OCI-LY7 (cell line): ENCODE data around the gene MACF1. TPM values are rescaled to one million over a fixed set of nuclear protein-coding genes. Genes with fewer than 3 reads are reported as not detected.

Source experiments
- BruUV-seq: library from RNA; stranded (reverse); fragments of 400-500 nt; replicated peaks from 2 replicates; lab custom pipeline; 2021; lab: Mats Ljungman, UMichigan
- CTCF ChIA-PET: fragments of 300-600 bp; sonication (Branson Sonifier 250); formaldehyde crosslinking; loops from one replicate; lab custom pipeline; 2022; ENCODE audit warnings: antibody characterized with exemption; ENCODE audit not compliant: unreplicated experiment; lab: Charles Lee
- POLR2A ChIA-PET: fragments of 300-600 bp; sonication (Branson Sonifier 250); formaldehyde crosslinking; loops from one replicate; lab custom pipeline; 2022; ENCODE audit warnings: antibody characterized with exemption; lab: Charles Lee
- DNase-seq: peaks from one replicate; pipeline ENCODE4 v3.0.0-alpha.2; 2015; ENCODE audit warnings: low spot score
- H2AFZ ChIP-seq: fragments of 200-600 bp; sonication (generic), shearing (Covaris generic); 2 replicates; pipeline ENCODE4 v1.6.1; 2014; ENCODE audit warnings: mild to moderate bottlenecking, antibody characterized with exemption, low read length, moderate library complexity
- H3K27ac ChIP-seq: fragments of 200-600 bp; sonication (generic); 2 replicates; pipeline ENCODE4 v1.5.1; 2014; ENCODE audit warnings: mixed run types, low read depth, mild to moderate bottlenecking, moderate library complexity, low read length, inconsistent platforms; ENCODE audit not compliant: poor library complexity, severe bottlenecking
- H3K36me3 ChIP-seq: fragments of 200-600 bp; sonication (generic); 2 replicates; pipeline ENCODE4 v1.6.1; 2014; ENCODE audit warnings: mild to moderate bottlenecking, antibody characterized with exemption, low read length, moderate library complexity, mixed read lengths; ENCODE audit not compliant: insufficient read depth
- H3K4me1 ChIP-seq: fragments of 200-600 bp; sonication (generic); 2 replicates; pipeline ENCODE4 v1.5.1; 2014; ENCODE audit warnings: mild to moderate bottlenecking, low read length; ENCODE audit not compliant: insufficient read depth, poor library complexity, severe bottlenecking
- H3K4me2 ChIP-seq: fragments of 200-600 bp; sonication (generic); 2 replicates; pipeline ENCODE4 v1.6.1; 2014; ENCODE audit warnings: mild to moderate bottlenecking, low read length
- H3K4me3 ChIP-seq: fragments of 200-600 bp; sonication (generic); 2 replicates; pipeline ENCODE4 v1.5.1; 2014; ENCODE audit warnings: mild to moderate bottlenecking, low read depth, low read length; ENCODE audit not compliant: poor library complexity, severe bottlenecking
- H3K79me2 ChIP-seq: fragments of 200-600 bp; sonication (generic); 2 replicates; pipeline ENCODE4 v1.6.1; 2016; ENCODE audit warnings: low read depth, mild to moderate bottlenecking, low read length, moderate library complexity, mixed read lengths; ENCODE audit not compliant: insufficient read depth
- H3K9me2 ChIP-seq: fragments of 200-600 bp; sonication (generic); 2 replicates; pipeline ENCODE4 v1.6.1; 2016; ENCODE audit warnings: mild to moderate bottlenecking, low read length, mixed read lengths; ENCODE audit not compliant: insufficient read depth
- H3K9me3 ChIP-seq: fragments of 200-600 bp; sonication (generic); 2 replicates; pipeline ENCODE4 v1.6.1; 2014; ENCODE audit warnings: mild to moderate bottlenecking, mixed run types, low read length, mixed read lengths
- H4K20me1 ChIP-seq: fragments of 200-600 bp; sonication (generic); 2 replicates; pipeline ENCODE4 v1.6.1; 2014; ENCODE audit warnings: mild to moderate bottlenecking, antibody characterized with exemption, low read length, moderate library complexity, mixed read lengths; ENCODE audit not compliant: insufficient read depth
- CTCF ChIP-seq: fragments of 200-600 bp; sonication (generic); conservative IDR thresholded peaks from 2 replicates; pipeline ENCODE4 v1.5.1; 2014; ENCODE audit warnings: mild to moderate bottlenecking, antibody characterized with exemption, low read length, moderate library complexity, mixed read lengths
- EZH2phosphoT487 ChIP-seq: fragments of 200-600 bp; sonication (generic); IDR thresholded peaks from 2 replicates; pipeline ENCODE4 v1.6.1; 2018; ENCODE audit warnings: low read depth, borderline replicate concordance, mild to moderate bottlenecking, mixed run types, antibody characterized with exemption, low read length, moderate library complexity, mixed read lengths
- intact Hi-C: fragments of 100-400 bp; cut with micrococcal nuclease; formaldehyde crosslinking; loops from one replicate; pipeline ENCODE4 v1.10.0; 2022; ENCODE audit not compliant: unreplicated experiment
- total RNA-seq, 2 experiments: library from RNA; depleted of rRNA in 1 of 2; stranded (reverse); fragments of >200 nt in 1 of 2; shearing (Covaris generic) in 1 of 2; gene quantifications; 2 replicates each; pipeline ENCODE4 v1.2.3, GENCODE V29; 2014 to 2022

MACF1 gene
- total RNA-seq, 2 experiments from 2014 or later: 211 to 220 TPM

- peaks cover 97% of the 10 kb centered on the region for H3K36me3 ChIP-seq
- peak overlapping the region; percentile 38 for H3K27ac ChIP-seq
Observed at GRCh38 chr1:39258146-39258924, 53.8 kb downstream of the MACF1 start.

GRCh38 chr1:39258925-39259244 is 54.4 kb downstream of the MACF1 start:
- BruUV-seq: no TSS peak
- intact Hi-C loops: loop anchor here (1.0 to 2.0 kb wide), 2 partner anchors 67 to 156 kb away; no protein-coding TSS in a partner anchor
- Histone ChIP-seq H2AFZ (no peak overlapping the region), H3K4me1 (peaks cover 29% of the 10 kb centered on the region), H3K79me2 (peaks cover 25% of the 10 kb centered on the region; the same call in 1 of the 2 replicates), H3K9me3 (no peaks in the 10 kb centered on the region), H3K4me3 (no peak overlapping the region), H3K36me3 (peaks cover 93% of the 10 kb centered on the region), H3K9me2 (no peaks in the 10 kb centered on the region), H3K27ac (no peak overlapping the region), H4K20me1 (no peaks in the 10 kb centered on the region), H3K4me2 (no peak overlapping the region)
- TF ChIP-seq EZH2phosphoT487 (no peak), CTCF (peak; percentile 51; the same call in 1 of the 2 replicates)
- CTCF ChIA-PET: interaction anchor here (1.4 to 1.8 kb wide), 5 partner anchors 32 to 160 kb away, joined by 3 to 26 read pairs (median 6); no protein-coding TSS in a partner anchor
- DNase-seq: no peak
- POLR2A ChIA-PET: interaction anchor here (1.1 to 2.0 kb wide), 4 partner anchors 39 to 67 kb away, joined by 3 to 15 read pairs (median 4); partner anchors contain the start of gene MACF1

More at GRCh38 chr1:39258146-39258924, 53.8 kb downstream of the MACF1 start:
- no peak overlapping the region; the same call in 1 of the 2 replicates for H3K4me2 ChIP-seq
- no peak overlapping the region for H3K4me3 ChIP-seq
- no peaks in the 10 kb centered on the region for H3K9me2 ChIP-seq
- H2AFZ ChIP-seq: no peak overlapping the region
- peak; percentile 68 for DNase-seq
- TF ChIP-seq EZH2phosphoT487: no peak
- peak; percentile 97 for TF ChIP-seq CTCF
- BruUV-seq: TSS peak; percentile 4
- peaks cover 29% of the 10 kb centered on the region for H3K4me1 ChIP-seq
- CTCF ChIA-PET: interaction anchor here (1.4 to 1.8 kb wide), 5 partner anchors 31 to 159 kb away, joined by 3 to 26 read pairs (median 6); no protein-coding TSS in a partner anchor
- peaks cover 25% of the 10 kb centered on the region; the same call in 1 of the 2 replicates for H3K79me2 ChIP-seq
- no peaks in the 10 kb centered on the region for H4K20me1 ChIP-seq
- POLR2A ChIA-PET: interaction anchor here (1.1 to 2.0 kb wide), 4 partner anchors 39 to 66 kb away, joined by 3 to 15 read pairs (median 4); partner anchors contain the start of gene MACF1
- no peaks in the 10 kb centered on the region for H3K9me3 ChIP-seq
- intact Hi-C loops: loop anchor here (1.0 to 2.0 kb wide), 2 partner anchors 66 to 156 kb away; no protein-coding TSS in a partner anchor
